TTC549 (cell line): ENCODE results near the gene CIT.

Source experiments
- FAIRE-seq: peaks from 2 replicates; lab custom pipeline; 2012; peaks lifted over from hg19 to GRCh38; lab: Jason Lieb, UNC

The CIT gene

GRCh38 chr12:119859241-119859640, 17.9 kb downstream of the CIT start:
- no peak for FAIRE-seq

DNA sequence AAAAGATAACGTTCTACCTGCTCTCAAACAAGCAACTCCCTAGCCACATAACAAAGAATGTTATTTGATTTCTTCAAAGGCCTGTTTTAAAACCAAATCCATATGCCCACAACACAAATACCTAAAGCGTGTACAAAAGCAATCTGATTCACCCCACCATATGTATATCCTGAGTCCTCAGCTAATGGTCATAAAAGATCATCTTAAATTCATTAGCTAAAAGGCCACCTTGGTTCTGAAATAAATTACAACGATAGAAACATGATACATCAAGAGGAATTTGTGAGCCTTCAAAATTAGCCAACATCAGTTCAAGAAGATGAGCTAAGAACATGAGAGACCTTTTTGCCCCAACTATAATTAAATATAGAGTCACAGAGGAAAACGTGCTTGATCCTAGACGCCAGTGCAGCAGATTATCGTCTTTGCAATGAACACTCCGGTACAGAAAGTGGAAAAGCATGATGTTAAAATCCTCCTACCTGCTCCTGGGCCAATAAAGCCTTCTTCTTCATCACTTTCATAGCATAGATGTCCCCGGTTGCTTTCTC, 20.0 kb downstream of the CIT start:
- FAIRE-seq = no peak

GRCh38 chr12:119850330-119850729, 26.8 kb downstream of the CIT start:
- no peak for FAIRE-seq

DNA sequence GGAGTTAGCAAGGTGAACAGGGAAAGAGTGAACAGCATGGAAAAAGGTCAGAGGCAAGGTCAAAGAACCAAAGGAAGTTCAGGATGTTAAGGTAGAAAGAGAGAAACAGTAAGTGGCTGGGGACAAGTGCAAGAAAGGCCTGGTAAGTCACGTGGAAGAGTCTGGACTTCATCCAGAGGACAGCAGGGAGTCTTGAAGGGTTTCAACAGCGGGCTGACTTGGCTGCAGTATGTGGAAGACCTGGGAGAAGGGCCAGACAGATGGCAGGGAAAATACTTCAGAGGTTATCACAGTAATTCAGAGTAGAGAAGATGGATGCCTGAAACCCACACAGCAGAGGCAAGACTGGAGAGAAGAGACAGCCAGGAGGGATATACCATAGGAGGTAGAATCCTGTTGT, 34.0 kb downstream of the CIT start:
- no peak for FAIRE-seq

DNA sequence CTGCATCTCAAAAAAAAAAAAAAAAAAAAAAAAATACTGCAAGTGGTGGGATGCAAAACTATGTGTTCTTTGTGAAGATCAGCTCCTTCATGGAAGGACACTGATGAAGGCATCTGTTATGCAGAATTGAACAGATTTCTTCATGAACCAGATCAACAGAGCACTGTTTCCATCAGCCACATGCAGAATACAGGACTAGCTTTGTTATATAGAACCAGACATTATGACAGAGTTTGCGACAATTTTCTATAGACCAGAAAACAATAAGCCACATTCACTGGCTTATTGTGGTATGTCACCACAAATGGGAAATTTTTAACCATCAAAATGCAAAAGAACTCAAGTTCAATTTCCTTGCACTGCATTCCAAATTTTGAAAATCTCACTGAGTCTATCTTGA, 34.7 kb downstream of the CIT start:
- FAIRE-seq = no peak

GRCh38 chr12:119841433-119842210, 35.5 kb downstream of the CIT start:
- FAIRE-seq = no peak

DNA sequence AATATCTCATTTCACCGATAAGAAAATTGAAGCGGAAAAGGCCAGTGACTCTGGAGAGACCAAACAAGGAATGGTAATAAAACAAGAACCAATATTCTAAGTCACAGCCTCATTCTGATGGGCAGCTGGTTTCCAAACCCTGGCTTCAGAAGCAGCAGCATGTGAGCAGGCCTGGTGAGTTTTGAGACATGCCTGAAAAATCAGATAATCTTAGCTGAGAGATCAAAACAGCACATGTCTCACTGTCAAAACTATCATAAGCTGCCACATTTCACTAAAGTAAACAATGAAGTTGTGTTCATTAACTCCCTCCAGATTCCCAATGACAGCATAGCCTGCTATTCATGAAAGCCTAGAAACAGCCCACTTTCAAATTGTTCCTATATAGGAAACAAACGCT, 36.5 kb downstream of the CIT start:
- FAIRE-seq = no peak

DNA sequence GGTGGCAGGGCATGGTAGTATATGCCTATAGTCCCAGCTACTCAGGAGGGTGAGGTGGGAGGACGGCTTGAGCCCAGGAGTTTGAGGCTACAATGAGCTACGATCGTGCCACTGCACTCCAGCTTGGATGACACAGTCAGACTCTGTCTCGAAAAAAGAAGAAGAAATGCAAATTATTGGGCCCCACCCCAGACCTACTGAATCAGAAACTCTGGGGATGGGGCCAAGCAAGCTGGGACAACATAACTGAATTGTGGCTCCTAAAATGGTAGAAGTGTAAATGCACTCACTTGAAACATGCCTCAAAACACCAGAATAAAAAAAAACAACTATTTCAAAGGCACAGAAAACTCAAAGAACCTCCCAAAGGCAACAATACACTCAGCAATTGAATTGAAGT, 37.0 kb downstream of the CIT start:
- no peak for FAIRE-seq

DNA sequence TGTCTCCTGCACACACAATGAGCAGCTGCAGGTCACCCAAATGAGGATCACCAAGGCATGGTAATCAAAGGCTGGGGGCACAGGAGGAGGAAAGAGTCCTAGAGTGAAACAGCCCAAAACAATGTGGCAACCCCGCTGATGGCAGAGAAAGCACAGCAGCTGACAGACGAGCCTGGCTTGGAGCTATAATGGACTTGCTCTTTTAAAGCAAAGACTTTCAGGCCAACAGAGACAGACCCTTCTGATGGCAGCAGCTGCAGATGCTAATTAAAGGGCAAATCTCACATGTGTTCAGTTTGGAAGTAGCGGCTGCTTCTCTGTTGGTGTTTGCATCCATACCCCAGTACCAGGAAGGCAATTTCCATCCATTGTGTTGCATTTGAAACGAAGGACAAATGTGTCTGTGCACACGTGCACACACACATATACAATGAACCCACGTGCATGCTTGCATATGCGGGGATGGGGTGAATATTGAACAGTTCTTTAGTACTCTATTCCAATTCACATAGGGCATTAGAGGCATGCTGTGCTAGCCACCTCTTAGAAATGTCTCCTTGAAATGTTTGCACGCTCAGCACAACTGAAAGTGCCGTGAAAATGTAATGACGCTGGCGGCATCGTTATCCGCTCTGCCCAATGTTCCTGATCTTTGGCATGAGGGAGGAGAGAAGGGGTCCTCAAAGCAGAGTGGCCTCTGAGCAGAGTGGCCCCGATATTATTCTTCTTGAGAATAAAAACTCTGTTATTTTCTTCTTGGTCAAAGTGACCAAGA, 38.1 kb downstream of the CIT start:
- FAIRE-seq = no peak

- no peak for FAIRE-seq
These were observed 40.3 kb downstream of the CIT start for GRCh38 chr12:119836781-119837180.

DNA sequence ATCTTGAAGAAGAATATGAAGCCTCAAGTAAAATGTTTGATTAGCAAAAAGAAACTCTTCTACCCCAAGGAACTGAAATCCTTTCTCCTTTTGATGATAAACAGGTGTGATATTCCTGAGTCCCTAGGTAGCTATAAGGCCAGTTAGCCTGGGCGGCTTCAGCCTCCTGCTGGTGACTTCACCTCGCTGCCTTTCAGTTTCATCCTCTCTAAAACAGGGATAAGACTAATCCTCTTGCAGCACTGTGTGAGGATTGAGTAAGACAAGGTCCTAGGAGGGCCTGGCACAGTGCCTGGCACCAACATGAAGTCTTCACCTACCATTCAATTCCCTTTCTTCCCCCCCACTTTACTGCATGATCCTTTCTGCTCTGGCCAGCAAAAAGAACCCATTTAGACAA, 42.1 kb downstream of the CIT start:
- FAIRE-seq = no peak

- FAIRE-seq = no peak
These were observed 47.7 kb downstream of the CIT start for GRCh38 chr12:119829439-119829838.

- FAIRE-seq = no peak
These were observed 48.8 kb downstream of the CIT start for GRCh38 chr12:119828300-119828699.

DNA sequence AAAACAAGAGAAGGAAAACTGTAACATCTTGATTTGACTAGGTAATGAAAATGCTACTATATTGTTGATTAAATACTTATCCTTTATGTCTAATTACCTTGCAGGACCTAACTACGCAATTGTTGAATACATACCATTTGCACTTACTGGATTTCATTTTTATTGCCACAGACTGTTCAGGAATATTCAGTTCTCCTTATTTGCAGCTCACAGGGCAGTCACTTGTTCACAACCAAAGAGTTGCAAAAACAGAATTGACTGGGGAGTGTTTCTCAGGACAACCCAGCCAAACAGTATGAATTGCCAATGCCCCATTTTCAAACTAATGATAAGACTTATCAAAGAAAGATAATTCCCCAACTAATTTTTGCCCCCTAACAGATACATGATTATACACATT, 49.4 kb downstream of the CIT start:
- FAIRE-seq = no peak

DNA sequence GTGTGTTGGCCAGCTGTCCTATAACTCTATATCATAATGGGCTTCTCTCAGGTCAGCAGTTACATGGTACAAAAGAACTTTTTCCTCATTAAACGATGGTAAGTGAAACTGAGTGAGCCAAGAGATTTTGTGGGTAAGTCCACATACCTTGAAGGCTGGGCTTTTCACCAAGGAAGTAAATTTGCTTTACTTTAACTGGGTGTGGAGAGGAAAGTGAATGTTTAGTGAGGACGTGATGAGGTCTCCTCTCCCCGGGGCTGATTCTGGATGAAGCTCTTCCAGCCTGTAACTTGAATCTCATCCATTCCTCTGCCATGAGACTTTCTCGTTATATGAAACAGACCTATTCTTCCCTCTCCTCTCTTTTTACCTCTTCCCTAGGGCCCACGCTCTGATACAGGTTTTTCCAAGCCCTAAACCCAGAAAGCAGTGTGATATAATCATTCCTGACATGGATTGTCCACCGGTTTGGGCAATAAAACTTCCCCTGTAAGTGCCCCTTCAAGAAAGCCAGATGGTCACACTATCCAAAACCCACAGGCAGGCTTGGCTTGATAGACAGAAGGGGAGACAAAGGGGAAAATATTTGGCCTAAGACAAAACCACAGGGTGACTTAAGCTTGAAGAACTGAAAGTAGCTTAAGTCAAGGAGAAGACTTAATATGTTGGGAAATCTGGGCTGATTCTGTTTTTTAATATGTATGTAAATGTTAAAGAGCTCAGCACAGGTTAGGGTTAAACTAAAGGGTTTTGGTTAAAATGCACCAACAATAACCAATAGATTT, 50.3 kb downstream of the CIT start:
- FAIRE-seq = no peak

GRCh38 chr12:119825262-119825661, 51.9 kb downstream of the CIT start:
- FAIRE-seq = no peak

DNA sequence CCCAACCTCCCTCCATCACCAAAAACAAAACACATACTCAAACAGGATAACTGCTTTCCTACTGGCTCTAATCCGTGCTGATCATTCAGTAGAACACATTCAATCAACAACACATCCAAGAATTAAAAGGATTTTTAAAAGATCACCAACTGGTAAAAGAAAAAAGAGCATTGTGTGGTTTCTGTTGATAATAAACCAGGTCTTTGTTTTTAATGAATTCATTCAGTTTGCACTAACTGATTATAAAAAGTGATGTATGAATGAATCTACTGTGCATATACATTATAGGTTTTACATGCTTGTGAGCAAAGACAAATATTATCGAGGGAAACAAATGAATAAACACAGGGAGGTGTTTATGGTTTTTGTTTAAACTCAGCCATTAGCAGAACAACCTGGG, 55.1 kb downstream of the CIT start:
- FAIRE-seq = no peak

DNA sequence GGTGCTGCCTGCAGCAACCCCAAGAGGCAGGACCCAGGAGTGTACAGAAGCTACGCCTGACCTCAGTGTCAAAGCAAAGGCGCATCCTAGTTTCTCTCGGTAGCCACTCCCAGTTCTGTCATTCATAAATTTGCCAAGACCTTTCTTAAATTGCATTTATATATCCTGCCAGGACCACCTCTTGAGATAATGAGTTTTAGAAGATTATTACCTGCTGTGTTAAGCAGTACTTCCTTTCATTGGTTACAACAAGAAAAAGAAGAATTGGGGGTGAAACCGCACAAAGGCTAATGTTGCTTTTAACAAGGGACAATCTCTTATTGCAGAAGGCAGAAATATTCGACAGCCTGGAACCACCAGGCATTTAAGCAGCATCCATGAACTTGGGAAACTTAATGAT, 57.8 kb downstream of the CIT start:
- FAIRE-seq = no peak

DNA sequence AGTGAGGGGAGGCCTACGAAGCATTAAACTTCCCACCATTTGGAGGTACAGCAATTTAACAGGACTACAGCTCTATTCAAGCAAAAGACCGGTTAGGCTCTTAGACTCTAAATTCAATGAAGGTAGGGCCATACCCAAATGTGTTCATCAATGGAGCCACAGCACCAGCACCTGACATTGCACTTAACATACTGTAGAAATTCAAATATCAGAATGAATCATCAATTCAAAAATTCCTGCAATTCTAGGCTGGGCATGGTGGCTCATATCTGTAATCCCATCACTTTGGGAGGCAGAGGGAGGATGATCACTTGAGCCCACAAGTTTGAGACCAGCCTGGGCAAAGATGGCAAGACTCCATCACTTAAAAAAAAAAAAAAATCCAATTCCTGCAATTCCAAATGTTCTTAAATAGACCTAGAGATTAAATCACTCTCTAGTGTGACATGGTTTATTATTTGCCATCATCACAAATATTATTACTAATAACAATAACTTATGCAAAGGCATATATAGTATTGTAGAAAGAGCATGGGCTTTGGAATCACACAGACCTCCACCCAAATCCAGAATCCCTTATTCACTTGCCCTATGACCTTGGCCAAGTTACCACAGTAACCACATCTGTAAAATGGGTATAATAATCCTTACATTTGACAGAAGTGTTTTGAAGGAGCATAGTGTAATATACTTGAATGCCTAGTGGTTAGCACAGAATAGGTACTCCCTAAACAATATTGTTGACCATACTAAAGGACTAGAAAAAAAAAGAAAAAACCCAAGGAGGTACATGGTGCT, 59.4 kb downstream of the CIT start:
- no peak for FAIRE-seq

GRCh38 chr12:119809023-119809422, 68.1 kb downstream of the CIT start:
- FAIRE-seq = no peak

- no peak for FAIRE-seq
These were observed 68.7 kb downstream of the CIT start for GRCh38 chr12:119808441-119808840.

DNA sequence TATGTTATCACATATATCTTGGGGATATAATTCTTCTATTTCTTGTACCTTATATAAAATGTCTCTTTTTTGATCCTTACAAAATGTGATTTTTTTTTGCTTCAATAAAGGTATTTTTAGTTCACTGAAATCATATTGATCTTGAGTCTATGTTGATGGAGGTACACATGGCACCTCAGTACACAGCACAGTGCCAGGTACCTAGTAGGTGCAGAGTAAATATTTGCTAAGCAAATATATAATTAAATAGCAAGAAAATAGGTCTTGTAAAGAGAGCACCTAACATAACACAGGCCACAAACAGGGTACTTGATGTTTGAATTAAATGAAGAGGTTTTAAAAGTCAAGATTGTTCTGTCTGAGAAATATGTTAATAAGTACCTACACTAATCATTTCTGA, 69.7 kb downstream of the CIT start:
- FAIRE-seq = no peak
